B cell (primary cell): Measurements from ENCODE around the gene GRHL3. TPM values are rescaled to one million over a fixed set of nuclear protein-coding genes. Genes with fewer than 3 reads are reported as not detected.

Experiments used
- ATAC-seq: fragments of 200-7000 bp; cut with Tn5 transposase; one replicate; pipeline ENCODE4 v1.10.0; 2021; ENCODE audit warnings: low read depth, mild to moderate bottlenecking, moderate number of reproducible peaks, moderate library complexity
- CTCF ChIA-PET: fragments of 350-600 bp; sonication (Branson Sonifier 250); formaldehyde crosslinking; loops from one replicate; lab custom pipeline; 2021; ENCODE audit warnings: antibody characterized with exemption, inconsistent platforms; lab: Charles Lee
- POLR2A ChIA-PET: fragments of 350-600 bp; sonication (Branson Sonifier 250); formaldehyde crosslinking; loops from one replicate; lab custom pipeline; 2021; ENCODE audit warnings: antibody characterized with exemption; lab: Charles Lee
- DNase-seq: peaks from one replicate; pipeline ENCODE4 v3.0.0; 2013
- H2AFZ ChIP-seq: 2 replicates; pipeline ENCODE4 v1.6.1; 2012; ENCODE audit warnings: mild to moderate bottlenecking, low read depth, low read length; ENCODE audit not compliant: insufficient read depth, poor library complexity, severe bottlenecking
- H3K27ac ChIP-seq, 2 donors: 1 replicate in 1 of 2; 2 replicates in 1 of 2; pipeline ENCODE4 v1.5.1; 2012 to 2013; ENCODE audit warnings: low read length in 2 of 2, mild to moderate bottlenecking in 2 of 2, moderate library complexity in 1 of 2
- H3K27me3 ChIP-seq, 4 experiments: fragments of 200-600 bp in 1 of 4; sonication (generic) in 1 of 4; replicated peaks in 1 of 4; 1 replicate in 2 of 4; 2 replicates in 2 of 4; pipeline versions ENCODE4 v1.6.1 to v1.7.0; 2013 to 2016; ENCODE audit warnings: low read length in 3 of 4, mild to moderate bottlenecking in 2 of 4, mixed read lengths in 1 of 4, moderate library complexity in 1 of 4; ENCODE audit not compliant: insufficient read depth in 4 of 4, control insufficient read depth in 3 of 4; ENCODE audit errors: control extremely low read depth in 1 of 4
- H3K36me3 ChIP-seq, 2 experiments: replicated peaks in 1 of 2; 1 replicate in 1 of 2; 2 replicates in 1 of 2; pipeline versions ENCODE4 v1.6.1 to v1.7.1; 2013; ENCODE audit warnings: low read length in 1 of 2; ENCODE audit not compliant: insufficient read depth in 2 of 2, control insufficient read depth in 1 of 2; ENCODE audit errors: control extremely low read depth in 1 of 2, extremely low read depth in 1 of 2
- H3K4me1 ChIP-seq, 2 donors: fragments of 200-600 bp in 1 of 2; sonication (generic) in 1 of 2; 1 replicate in 1 of 2; 2 replicates in 1 of 2; pipeline versions ENCODE4 v1.5.1 to v1.6.1; 2013 to 2017; ENCODE audit warnings: low read length in 2 of 2; ENCODE audit not compliant: control insufficient read depth in 2 of 2, insufficient read depth in 2 of 2
- H3K4me2 ChIP-seq: replicated peaks from 2 replicates; pipeline ENCODE3; 2012; ENCODE audit warnings: mild to moderate bottlenecking, low read depth, low read length; ENCODE audit not compliant: poor library complexity, severe bottlenecking
- H3K4me3 ChIP-seq, 5 experiments: fragments of 200-600 bp in 1 of 5; sonication (generic) in 1 of 5; 1 replicate in 3 of 5; 2 replicates in 2 of 5; pipeline versions ENCODE4 v1.5.1 to v1.7.0; 2011 to 2016; ENCODE audit warnings: low read length in 4 of 5, mild to moderate bottlenecking in 4 of 5, low read depth in 2 of 5, control low read depth in 1 of 5, moderate library complexity in 1 of 5; ENCODE audit not compliant: insufficient read depth in 1 of 5; ENCODE audit errors: control extremely low read depth in 1 of 5, extremely low read depth in 1 of 5
- H3K79me2 ChIP-seq: fragments of 200-600 bp; sonication (generic); one replicate; pipeline ENCODE4 v1.6.0; 2016; ENCODE audit warnings: low read length; ENCODE audit not compliant: control insufficient read depth, insufficient read depth
- H3K9ac ChIP-seq: fragments of 200-600 bp; sonication (generic); 2 replicates; pipeline ENCODE4 v1.6.1; 2017; ENCODE audit warnings: mild to moderate bottlenecking, low read length, moderate library complexity
- H3K9me3 ChIP-seq, 3 donors: one replicate each; pipeline versions ENCODE4 v1.6.1 to v1.7.1; 2013; ENCODE audit warnings: low read length in 2 of 3; ENCODE audit not compliant: control insufficient read depth in 2 of 3, insufficient read depth in 1 of 3; ENCODE audit errors: control extremely low read depth in 1 of 3
- H4K20me1 ChIP-seq: 2 replicates; pipeline ENCODE4 v1.6.0; 2012; ENCODE audit warnings: mild to moderate bottlenecking, low read length; ENCODE audit not compliant: insufficient read depth, control insufficient read depth, poor library complexity, severe bottlenecking
- H3K27ac Mint-ChIP-seq: one replicate; pipeline ENCODE4 v1.8.0; 2021; ENCODE audit warnings: mixed read lengths
- H3K27me3 Mint-ChIP-seq: one replicate; pipeline ENCODE4 v1.8.0; 2021; ENCODE audit warnings: mixed read lengths
- H3K4me1 Mint-ChIP-seq: one replicate; pipeline ENCODE4 v1.8.0; 2021; ENCODE audit warnings: mixed read lengths
- H3K4me3 Mint-ChIP-seq: one replicate; pipeline ENCODE4 v1.8.0; 2021; ENCODE audit warnings: mixed read lengths
- H3K9me3 Mint-ChIP-seq: one replicate; pipeline ENCODE4 v1.8.0; 2022; ENCODE audit warnings: mixed read lengths; ENCODE audit not compliant: insufficient read depth
- EZH2 ChIP-seq: IDR thresholded peaks from 2 replicates; pipeline ENCODE4 v1.6.1; 2012; ENCODE audit warnings: borderline replicate concordance, low read depth, mild to moderate bottlenecking, moderate library complexity, low read length; ENCODE audit not compliant: insufficient read depth, poor library complexity, severe bottlenecking
- WGBS: methylation state at CpG from one replicate; pipeline ENCODE4 v1.1.5; 2013; ENCODE audit warnings: missing lambda C conversion rate; ENCODE audit not compliant: insufficient coverage; 5-methylcytosine and 5-hydroxymethylcytosine counted together
- intact Hi-C: fragments of 100-400 bp; cut with micrococcal nuclease; formaldehyde crosslinking; loops from one replicate; pipeline ENCODE4 v1.10.0; 2022
- polyA plus RNA-seq: library from polyadenylated mRNA; depleted of rRNA; stranded (reverse); fragments of >200 nt; gene quantifications from 2 replicates; pipeline ENCODE4 v1.2.3, GENCODE V29; 2012
- total RNA-seq, 2 donors: library from RNA; stranded (reverse); fragments of 120-200 nt in 1 of 2; gene quantifications; 1 replicate in 1 of 2; 2 replicates in 1 of 2; pipeline versions ENCODE4 v1.2.3 to v1.2.4, GENCODE V29; 2013 to 2022
- TF ChIP-seq, protein P1 (sequence below): fragments of 200-600 bp; IDR thresholded peaks from one replicate; pipeline ENCODE4 v1.8.0; 2022; ENCODE audit warnings: antibody characterized with exemption, mild to moderate bottlenecking

GRHL3 gene
- total and polyA plus RNA-seq, 2 donors (not counting 1 experiment from before 2014, with no cell fraction given), result not detected

DNA sequence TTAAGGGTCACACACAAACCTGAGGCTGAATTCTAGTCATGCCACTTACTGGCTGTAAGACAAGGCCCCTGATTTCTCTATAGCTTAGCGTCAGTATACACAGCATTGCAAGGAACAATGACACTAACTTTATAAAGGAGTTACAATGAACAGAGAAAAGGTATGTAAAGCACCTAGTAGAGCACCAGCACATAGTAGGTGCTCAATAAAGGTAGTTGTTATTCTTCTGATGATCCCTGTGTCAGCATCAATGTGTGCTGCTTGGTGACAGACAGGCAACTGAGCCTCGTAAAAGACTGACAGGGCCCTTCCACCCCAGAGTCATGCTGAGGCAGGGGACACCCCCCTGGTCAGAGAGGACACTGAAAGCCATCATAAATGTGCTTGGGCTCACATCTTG lies 43.2 kb downstream of the GRHL3 start:
- DNase-seq (no peak), ATAC-seq (no peak)
- H3K27ac Mint-ChIP-seq, result no peak overlapping the region
- 100% methylated on average over 1 of the region's 2 CpGs for WGBS
- no peaks in the 10 kb centered on the region for H3K9me3 Mint-ChIP-seq
- Histone ChIP-seq H3K36me3 (peaks cover 0 to 10% of the 10 kb centered on the region in 2 experiments), H3K9ac (no peak overlapping the region), H3K4me2 (no peak overlapping the region), H3K79me2 (no peaks in the 10 kb centered on the region), H3K27ac (no peak overlapping the region), H3K9me3 (no peaks in the 10 kb centered on the region), H3K4me1 (no peaks in the 10 kb centered on the region), H3K27me3 (no peaks in the 10 kb centered on the region), H3K4me3 (no peak overlapping the region), H2AFZ (no peak overlapping the region), H4K20me1 (no peaks in the 10 kb centered on the region)
- H3K27me3 Mint-ChIP-seq, result no peaks in the 10 kb centered on the region
- ChIA-PET CTCF (no interaction called here), POLR2A (no interaction called here)
- H3K4me1 Mint-ChIP-seq, result no peaks in the 10 kb centered on the region
- intact Hi-C loops, result no loop called here
- no peak overlapping the region for H3K4me3 Mint-ChIP-seq
- no peak for TF ChIP-seq EZH2
- TF ChIP-seq, protein P1, sequence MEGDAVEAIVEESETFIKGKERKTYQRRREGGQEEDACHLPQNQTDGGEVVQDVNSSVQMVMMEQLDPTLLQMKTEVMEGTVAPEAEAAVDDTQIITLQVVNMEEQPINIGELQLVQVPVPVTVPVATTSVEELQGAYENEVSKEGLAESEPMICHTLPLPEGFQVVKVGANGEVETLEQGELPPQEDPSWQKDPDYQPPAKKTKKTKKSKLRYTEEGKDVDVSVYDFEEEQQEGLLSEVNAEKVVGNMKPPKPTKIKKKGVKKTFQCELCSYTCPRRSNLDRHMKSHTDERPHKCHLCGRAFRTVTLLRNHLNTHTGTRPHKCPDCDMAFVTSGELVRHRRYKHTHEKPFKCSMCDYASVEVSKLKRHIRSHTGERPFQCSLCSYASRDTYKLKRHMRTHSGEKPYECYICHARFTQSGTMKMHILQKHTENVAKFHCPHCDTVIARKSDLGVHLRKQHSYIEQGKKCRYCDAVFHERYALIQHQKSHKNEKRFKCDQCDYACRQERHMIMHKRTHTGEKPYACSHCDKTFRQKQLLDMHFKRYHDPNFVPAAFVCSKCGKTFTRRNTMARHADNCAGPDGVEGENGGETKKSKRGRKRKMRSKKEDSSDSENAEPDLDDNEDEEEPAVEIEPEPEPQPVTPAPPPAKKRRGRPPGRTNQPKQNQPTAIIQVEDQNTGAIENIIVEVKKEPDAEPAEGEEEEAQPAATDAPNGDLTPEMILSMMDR, result no peak

DNA sequence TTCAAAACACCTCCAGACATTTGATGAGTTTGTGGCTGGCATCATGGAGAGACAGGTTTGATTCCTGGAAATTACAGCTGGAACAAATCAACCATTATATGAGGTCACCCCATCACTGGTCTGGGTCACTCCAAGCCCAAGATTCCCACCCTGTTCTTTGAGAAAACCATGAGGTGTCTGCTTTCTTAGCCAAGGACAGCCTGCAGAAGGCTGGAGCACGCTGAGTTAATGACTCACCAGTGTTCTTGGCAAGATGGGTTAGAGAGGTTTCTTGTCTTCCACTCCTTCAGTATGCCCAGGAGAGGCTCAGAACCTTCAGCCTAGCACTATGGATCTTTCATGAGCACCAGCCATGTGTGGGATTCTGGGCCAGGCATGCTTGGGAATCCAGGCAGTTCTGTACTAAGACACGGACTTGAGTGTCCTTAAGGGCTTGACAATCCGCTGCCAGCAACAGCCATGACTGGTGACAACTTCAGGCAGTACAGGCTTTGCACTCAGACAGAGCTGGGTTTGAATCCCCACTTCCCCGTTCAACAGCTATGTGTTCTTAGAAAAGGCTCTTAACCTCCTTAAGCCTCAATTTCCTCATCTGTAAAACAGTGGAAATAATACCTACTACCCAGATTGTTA lies 43.9 kb downstream of the GRHL3 start:
- H2AFZ ChIP-seq, result no peak overlapping the region
- no peak overlapping the region for H3K9ac ChIP-seq
- no peak overlapping the region for H3K27ac Mint-ChIP-seq
- H3K4me3 Mint-ChIP-seq, result no peak overlapping the region
- ChIA-PET CTCF (no interaction called here), POLR2A (no interaction called here)
- no peaks in the 10 kb centered on the region for H3K9me3 Mint-ChIP-seq
- no peaks in the 10 kb centered on the region for H3K4me1 ChIP-seq
- H3K4me2 ChIP-seq, result no peak overlapping the region
- no peak overlapping the region for H3K4me3 ChIP-seq
- no peaks in the 10 kb centered on the region for H4K20me1 ChIP-seq
- peaks cover 0 to 6% of the 10 kb centered on the region in 2 experiments for H3K36me3 ChIP-seq
- no peak for ATAC-seq
- intact Hi-C loops, result no loop called here
- H3K9me3 ChIP-seq, result no peaks in the 10 kb centered on the region
- H3K27ac ChIP-seq, result no peak overlapping the region
- no peaks in the 10 kb centered on the region for H3K4me1 Mint-ChIP-seq
- 94% methylated on average over 3 of the region's 4 CpGs for WGBS
- no peak for TF ChIP-seq EZH2
- TF ChIP-seq, protein P1, result no peak
- DNase-seq, result no peak
- no peaks in the 10 kb centered on the region for H3K79me2 ChIP-seq
- no peaks in the 10 kb centered on the region for H3K27me3 ChIP-seq
- H3K27me3 Mint-ChIP-seq, result no peaks in the 10 kb centered on the region
